ELR (cell line): Measurements from ENCODE around the gene NEMP1.
"Not testable (repeated sequence)": the region's sequence is repeated elsewhere in the genome, so short reads cannot be mapped to it uniquely, and the experiment has no call there.

Experiments used
- DNase-seq: peaks from one replicate; pipeline ENCODE4 v3.0.0-alpha.2; 2015; ENCODE audit warnings: low read depth

NEMP1 gene

GRCh38 chr12:57057067-57057751 is 21.4 kb downstream of the NEMP1 start:
- DNase-seq, result no peak

DNA sequence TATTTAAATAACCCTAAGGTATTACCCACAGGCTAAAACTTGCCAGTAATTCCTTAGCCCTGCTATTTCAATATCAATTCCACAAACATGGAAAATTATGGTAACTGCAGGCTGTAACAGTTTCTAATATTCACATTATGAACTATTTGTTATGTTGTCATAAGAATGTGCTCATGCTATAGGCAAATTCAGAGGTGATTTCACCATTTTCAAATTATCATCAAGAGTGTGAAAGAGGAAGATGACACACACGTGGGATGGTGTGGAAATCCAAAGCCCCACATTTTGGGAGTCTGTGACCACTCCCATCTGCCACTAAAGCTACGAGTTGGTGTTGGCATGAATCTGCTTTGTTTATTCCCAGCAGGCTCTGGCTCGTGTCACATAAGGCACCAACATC is 22.8 kb downstream of the NEMP1 start:
- no peak for DNase-seq

- not testable (repeated sequence) for DNase-seq
Observed at GRCh38 chr12:57053901-57054300, 24.7 kb downstream of the NEMP1 start.

DNA sequence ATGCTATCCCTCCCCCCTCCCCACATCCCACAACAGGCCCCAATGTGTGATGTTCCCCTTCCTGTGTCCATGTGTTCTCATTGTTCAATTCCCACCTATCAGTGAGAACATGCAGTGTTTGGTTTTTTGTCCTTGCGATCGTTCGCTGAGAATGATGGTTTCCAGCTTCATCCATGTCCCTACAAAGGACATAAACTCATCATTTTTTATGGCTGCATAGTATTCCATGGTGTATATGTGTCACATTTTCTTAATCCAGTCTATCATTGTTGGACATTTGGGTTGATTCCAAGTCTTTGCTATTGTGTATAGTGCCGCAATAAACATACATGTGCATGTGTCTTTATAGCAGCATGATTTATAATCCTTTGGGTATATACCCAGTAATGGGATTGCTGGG is 25.4 kb downstream of the NEMP1 start:
- DNase-seq, result not testable (repeated sequence)

- DNase-seq, result no peak
Observed at GRCh38 chr12:57051011-57051410, 27.6 kb downstream of the NEMP1 start.

DNA sequence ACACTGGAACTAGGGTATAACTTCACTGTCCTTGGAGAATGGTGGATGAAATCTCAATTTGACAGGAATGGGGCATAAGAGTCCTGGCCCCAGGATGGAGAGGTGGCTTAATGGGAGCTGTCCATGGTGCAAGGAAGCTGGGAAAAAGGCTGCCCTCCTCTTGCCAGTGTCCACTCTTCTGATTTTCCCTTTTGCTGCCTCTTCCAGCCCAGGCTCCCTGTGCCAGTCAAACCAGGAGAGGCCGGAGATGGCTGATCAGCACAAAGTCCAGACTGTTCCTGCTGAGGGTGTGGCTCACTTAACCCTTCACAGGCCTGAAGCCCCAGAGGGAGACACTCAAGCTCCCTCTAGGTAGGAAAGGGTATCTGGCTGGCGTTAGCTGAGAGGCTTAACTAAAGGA is 28.7 kb downstream of the NEMP1 start, which contains the start of gene MYO1A:
Gene MYO1A (minus strand): TSS at position 240 of the 400 bp plus-strand sequence. CDS start 1,806 bp downstream, outside the sequence.
- peak; percentile 22 for DNase-seq

- DNase-seq, result no peak
Observed at GRCh38 chr12:57049119-57049446, 29.5 kb downstream of the NEMP1 start.

- DNase-seq, result no peak
Observed at GRCh38 chr12:57048423-57049118, 30.0 kb downstream of the NEMP1 start.

DNA sequence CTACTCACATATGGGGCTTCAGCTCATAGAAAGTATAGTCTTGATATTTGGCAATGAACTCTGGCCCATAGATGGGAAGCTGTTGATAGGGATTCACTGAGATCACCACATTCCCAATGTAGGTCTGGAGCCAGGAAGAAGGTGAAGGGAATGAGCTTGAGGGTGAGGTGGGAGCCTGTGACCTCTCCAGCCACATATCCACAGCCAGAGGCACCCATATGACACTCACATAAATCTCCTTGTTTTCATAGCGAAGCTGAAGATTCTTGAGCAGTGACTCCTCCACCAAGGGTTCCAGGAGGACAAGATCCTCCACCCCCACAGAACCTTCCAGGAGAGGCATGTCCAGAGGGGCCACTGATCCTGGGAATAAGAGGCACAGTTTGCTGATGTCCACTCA is 30.6 kb downstream of the NEMP1 start:
- peak; percentile 68 for DNase-seq

- no peak for DNase-seq
Observed at GRCh38 chr12:57046947-57047890, 31.4 kb downstream of the NEMP1 start.

DNA sequence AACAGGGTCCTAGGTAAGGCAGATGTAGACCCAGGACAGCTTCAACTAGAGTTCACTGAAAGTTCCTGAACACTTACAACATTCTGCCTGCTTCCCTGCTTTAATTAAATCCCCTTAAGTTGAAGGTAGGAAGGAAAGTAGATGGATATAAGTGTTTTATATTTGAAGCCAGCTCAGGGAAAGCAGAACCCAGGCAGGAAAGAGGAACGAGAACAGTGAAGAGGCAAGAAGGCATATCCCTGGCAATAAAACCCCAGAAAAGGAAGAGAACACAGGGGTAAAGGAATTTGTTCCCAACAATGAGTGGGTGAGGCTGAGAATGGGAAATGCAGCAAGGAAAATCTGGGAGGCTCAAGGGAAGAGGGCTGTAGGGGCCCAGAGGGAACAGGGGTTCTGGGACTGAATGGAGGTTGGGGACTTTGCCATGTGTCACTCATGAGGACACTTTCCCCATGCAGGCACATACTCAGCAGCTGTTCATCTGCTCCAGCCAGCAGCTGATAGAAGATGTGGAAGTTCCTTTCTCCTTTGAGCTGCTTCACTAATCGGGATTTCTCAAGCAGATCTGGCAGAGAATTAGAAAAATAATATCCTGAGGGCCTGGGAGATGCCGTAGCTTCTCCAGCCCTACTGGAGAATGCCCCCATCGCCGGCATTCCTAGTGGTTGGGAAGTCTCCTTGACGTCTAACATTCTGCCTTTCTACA is 32.4 kb downstream of the NEMP1 start:
- DNase-seq, result no peak

DNA sequence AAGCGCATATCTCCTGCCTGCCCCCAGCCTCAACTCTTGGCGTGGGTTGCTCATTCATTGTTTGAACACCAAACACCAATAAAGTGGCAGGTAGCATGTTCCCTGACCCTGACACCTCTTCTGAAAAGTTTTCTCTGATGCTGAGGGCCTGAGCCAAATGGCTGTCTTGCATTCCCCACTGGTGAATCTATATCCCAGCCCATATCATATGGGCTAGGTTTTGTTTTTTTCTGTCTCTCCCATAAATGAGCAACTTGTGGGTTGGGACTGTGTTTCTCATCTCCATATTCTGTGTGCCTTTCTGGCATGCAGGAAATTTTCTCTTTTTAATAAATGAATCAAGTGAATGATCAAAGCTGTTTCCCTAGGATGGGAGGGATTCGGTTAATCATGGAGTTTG is 33.7 kb downstream of the NEMP1 start:
- DNase-seq, result peak; percentile 11

DNA sequence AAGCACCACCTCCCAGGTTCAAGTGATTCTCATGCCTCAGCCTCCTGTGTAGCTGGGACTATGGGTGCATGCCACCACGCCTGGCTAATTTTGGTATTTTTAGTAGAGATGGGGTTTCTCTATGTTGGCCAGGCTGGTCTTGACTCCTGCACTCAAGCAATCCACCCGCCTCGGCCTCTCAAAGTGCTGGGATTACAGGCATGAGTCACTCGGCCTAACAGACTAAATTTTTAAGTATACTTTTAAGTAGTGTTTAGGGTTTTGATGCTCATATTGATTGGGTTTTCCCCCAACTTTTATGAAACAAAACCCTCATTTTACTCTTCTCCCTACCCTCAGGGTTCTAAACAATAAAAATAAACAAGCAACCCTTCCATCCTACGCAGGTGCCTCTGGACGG is 34.1 kb downstream of the NEMP1 start:
- DNase-seq, result no peak

DNA sequence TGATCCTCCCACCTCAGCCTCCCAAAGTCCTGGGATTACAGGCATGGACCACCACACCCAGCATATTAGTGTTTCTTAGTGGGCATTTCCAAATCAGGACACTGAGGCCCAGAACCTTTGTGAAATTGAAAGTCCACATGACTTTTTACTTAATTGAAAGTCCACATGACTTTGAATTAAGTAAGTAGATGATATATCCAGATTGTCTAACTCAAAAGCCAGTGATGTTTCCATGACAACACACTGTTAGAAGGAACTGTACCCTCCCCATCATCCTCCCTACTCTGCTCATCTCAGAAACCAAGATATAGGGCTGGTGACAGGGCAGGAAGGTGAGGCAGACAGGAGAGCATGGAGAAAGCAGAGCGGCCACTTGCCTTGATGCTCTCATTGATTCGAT is 35.9 kb downstream of the NEMP1 start:
- no peak for DNase-seq

DNA sequence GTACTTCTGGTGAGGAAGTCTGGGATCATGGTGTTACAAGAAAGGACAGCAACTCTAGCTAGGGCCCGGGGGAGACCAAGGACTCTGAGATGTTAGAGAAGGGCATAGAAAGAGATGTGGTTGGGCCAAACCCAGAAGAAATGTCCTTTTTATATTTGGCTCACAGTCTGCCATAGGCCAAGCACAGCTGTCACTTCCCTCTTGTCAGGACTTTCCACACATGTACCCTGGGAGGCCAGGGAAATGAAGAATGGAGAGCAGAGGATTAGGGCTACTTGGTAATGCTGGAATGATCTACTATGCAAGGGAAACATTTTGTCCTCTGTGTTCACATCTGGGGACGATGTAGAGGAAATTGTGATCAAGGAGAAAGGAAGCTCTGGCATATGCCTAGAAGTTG is 37.8 kb downstream of the NEMP1 start:
- DNase-seq, result no peak

- no peak for DNase-seq
Observed at GRCh38 chr12:57040211-57040610, 38.4 kb downstream of the NEMP1 start.

DNA sequence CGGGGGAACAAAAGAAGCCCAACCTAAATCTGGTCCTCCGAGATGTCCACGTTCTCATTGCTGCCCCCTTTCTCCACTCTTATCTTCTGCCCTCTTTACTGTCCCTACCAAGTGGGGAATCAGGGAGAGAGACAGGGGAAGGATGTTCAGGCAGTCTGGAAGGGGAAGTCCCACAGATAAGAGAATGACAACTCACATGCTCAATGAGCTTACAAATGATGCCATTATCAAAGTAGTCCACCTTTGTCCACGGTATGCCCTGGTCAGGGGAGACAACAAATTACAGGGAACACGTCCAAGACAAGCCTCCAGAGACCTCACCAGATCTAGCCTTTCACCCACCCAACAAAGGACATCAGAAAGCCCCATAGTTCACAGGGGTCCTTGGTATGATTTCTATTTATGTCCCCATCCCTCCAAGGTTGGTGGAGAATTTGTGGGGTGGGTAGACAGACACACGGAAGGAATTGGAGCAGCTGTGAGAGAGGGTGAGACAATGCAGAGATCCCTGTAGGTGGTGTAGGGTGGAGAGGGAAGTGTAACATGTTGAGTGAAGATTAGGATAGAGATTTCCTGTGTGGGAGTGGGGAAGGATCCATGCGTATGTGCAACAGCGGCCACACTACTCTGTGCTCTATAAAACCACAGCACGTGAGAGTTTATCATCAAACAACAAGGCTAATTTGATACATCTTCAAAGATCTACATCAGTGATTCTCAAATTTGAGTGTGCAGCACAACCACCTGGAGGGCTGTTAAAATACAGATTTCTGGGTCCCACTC is 39.4 kb downstream of the NEMP1 start:
- DNase-seq, result no peak

GRCh38 chr12:57037264-57037663 is 41.3 kb downstream of the NEMP1 start:
- DNase-seq, result no peak

DNA sequence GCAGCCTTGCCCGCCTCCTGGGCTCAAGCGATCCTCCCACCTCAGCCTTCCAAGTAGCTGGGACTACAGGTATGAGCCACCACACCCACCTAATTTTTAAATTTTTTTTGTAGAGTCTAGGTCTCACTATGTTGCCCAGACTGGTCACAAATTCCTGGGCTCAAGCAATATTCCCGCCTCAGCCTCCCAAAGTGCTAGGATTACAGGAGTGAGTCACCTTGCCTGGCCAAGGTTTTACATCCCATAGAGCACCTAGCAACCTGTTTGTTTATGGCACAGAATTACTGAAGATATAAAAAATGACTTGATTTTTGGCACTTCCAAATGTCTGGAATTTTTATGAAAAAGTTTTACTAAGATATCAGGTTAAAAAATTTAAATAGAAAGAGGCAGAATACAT is 45.2 kb downstream of the NEMP1 start:
- DNase-seq, result no peak

GRCh38 chr12:57031789-57032188 is 46.8 kb downstream of the NEMP1 start:
- no peak for DNase-seq

- no peak for DNase-seq
Observed at GRCh38 chr12:57031138-57031725, 47.4 kb downstream of the NEMP1 start.
